Stomach (tissue), 9 donors: ENCODE data around the gene GRIK1. TPM values are rescaled to one million over a fixed set of nuclear protein-coding genes. Genes with fewer than 3 reads are reported as not detected.

ENCODE experiments used
- DNase-seq, 2 donors: peaks; one replicate each; pipeline versions ENCODE4 v3.0.0 to v3.0.0-alpha.2; 2013 to 2019
- H3K27ac ChIP-seq, 5 donors: fragments of 200-600 bp in 4 of 5; sonication (generic) in 4 of 5; one replicate each; pipeline ENCODE4 v1.5.1; 2013 to 2019; ENCODE audit warnings: mild to moderate bottlenecking in 1 of 5, moderate library complexity in 1 of 5
- H3K27me3 ChIP-seq, 3 donors: fragments of 200-600 bp; sonication (generic); one replicate each; pipeline ENCODE4 v1.5.1; 2017 to 2019; ENCODE audit warnings: mixed run types in 1 of 3
- H3K36me3 ChIP-seq, 4 donors: fragments of 200-600 bp; sonication (generic); 1 replicate in 3 of 4; 2 replicates in 1 of 4; pipeline ENCODE4 v1.5.1; 2016 to 2019
- H3K4me1 ChIP-seq, 4 donors: fragments of 200-600 bp; sonication (generic); one replicate each; pipeline ENCODE4 v1.5.1; 2016 to 2019
- H3K4me3 ChIP-seq, 4 donors: fragments of 200-600 bp; sonication (generic) in 3 of 4; one replicate each; pipeline ENCODE4 v1.5.1; 2016 to 2019; ENCODE audit warnings: mild to moderate bottlenecking in 1 of 4
- H3K9me3 ChIP-seq, 4 donors: fragments of 200-600 bp; sonication (generic); one replicate each; pipeline ENCODE4 v1.5.1; 2016 to 2019
- EP300 ChIP-seq: sonication (generic); formaldehyde crosslinking; IDR thresholded peaks from one replicate; pipeline ENCODE4 v1.6.1; 2017; ENCODE audit warnings: antibody characterized with exemption
- POLR2A ChIP-seq, 4 donors: fragments of 450-650 bp; IDR thresholded peaks; one replicate each; pipeline ENCODE4 v1.6.1; 2016; ENCODE audit warnings: antibody characterized with exemption in 4 of 4, control low read depth in 2 of 4, mild to moderate bottlenecking in 1 of 4, moderate library complexity in 1 of 4
- POLR2AphosphoS5 ChIP-seq, 3 donors: sonication (generic); formaldehyde crosslinking; IDR thresholded peaks; one replicate each; pipeline ENCODE4 v1.6.1; 2016; ENCODE audit warnings: antibody characterized with exemption in 3 of 3
- WGBS, 5 donors: extraction: QIAGEN DNeasy Blood & Tissue Kit in 3 of 5; methylation state at CpG; one replicate each; pipeline versions ENCODE4 v1.1.5 to v1.1.7; 2013 to 2018; 5-methylcytosine and 5-hydroxymethylcytosine counted together
- intact Hi-C: fragments of 100-400 bp; cut with DNase I; formaldehyde crosslinking; loops from one replicate; pipeline ENCODE4 v1.15.1; 2023; ENCODE audit warnings: low total_unique reads
- polyA plus RNA-seq, 3 donors: library from polyadenylated mRNA; stranded (reverse); fragments of 200-250 nt; gene quantifications; one replicate each; pipeline ENCODE4 v1.2.3, GENCODE V29; 2013
- total RNA-seq, 5 donors: library from RNA; depleted of rRNA; stranded (reverse); fragments of >200 nt; gene quantifications; one replicate each; pipeline versions ENCODE4 v1.1.0 to v1.2.3, GENCODE V29; 2014 to 2016
- TF ChIP-seq, protein P1 (sequence below), 7 experiments: fragments of 450-650 bp in 4 of 7; fragments of 200-600 bp in 3 of 7; sonication (generic) in 3 of 7; IDR thresholded peaks; one replicate each; pipeline ENCODE4 v1.5.1; 2016 to 2019; ENCODE audit warnings: antibody characterized with exemption in 7 of 7, control low read depth in 2 of 7, mild to moderate bottlenecking in 1 of 7
- donor health status: healthy with polysubstance abuse.
- donor health status: Bipolar disorder and iron deficiency.
- donor health status: healthy.

GRIK1 gene
- total and polyA plus RNA-seq, 8 donors: 0.06 to 1.5 (median 0.66) TPM; not detected in 4

DNA sequence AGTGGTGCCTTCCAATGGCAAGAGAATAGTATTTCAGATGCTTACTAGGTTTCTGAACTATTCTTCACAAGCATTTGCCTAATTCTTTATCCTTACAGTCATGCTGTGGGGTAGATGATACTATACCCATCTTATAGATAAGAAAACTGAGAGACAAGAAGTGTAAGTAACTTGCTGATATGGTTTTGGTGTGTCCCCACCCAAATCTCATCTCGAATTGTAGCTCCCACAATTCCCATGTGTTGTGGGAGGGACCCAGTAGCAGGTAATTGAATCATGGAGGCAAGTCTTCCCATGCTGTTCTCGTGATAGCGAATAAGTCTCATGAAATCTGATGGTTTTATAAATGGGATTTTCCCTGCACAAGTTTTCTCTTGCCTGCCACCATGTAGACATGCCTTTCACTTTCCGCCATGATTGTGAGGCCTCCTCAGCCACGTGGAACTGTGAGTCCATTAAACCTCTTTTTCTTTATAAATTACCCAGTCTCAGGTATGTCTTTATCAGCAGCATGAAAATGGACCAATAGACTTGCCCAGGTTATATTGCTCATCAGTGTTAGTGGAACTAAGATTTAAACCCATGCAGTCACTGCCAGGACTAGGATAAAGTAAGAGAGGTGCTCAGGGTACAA lies 298.7 kb downstream of the GRIK1 start:
- no peak for DNase-seq
- no peaks in the 10 kb centered on the region for H3K36me3 ChIP-seq
- no peaks in the 10 kb centered on the region for H3K4me1 ChIP-seq
- H3K4me3 ChIP-seq: no peak overlapping the region
- H3K27ac ChIP-seq: no peak overlapping the region
- intact Hi-C loops: no loop called here
- H3K9me3 ChIP-seq: no peaks in the 10 kb centered on the region
- 78 to 83% (median 81%) methylated on average over 5 of the region's 5 CpGs for WGBS, 5 donors
- no peaks in the 10 kb centered on the region for H3K27me3 ChIP-seq
- TF ChIP-seq EP300 (no peak), POLR2AphosphoS5 (IDR thresholded peaks at IDR 0.05) (no peak), POLR2A (IDR thresholded peaks at IDR 0.05) (no peak)
- TF ChIP-seq, protein P1, sequence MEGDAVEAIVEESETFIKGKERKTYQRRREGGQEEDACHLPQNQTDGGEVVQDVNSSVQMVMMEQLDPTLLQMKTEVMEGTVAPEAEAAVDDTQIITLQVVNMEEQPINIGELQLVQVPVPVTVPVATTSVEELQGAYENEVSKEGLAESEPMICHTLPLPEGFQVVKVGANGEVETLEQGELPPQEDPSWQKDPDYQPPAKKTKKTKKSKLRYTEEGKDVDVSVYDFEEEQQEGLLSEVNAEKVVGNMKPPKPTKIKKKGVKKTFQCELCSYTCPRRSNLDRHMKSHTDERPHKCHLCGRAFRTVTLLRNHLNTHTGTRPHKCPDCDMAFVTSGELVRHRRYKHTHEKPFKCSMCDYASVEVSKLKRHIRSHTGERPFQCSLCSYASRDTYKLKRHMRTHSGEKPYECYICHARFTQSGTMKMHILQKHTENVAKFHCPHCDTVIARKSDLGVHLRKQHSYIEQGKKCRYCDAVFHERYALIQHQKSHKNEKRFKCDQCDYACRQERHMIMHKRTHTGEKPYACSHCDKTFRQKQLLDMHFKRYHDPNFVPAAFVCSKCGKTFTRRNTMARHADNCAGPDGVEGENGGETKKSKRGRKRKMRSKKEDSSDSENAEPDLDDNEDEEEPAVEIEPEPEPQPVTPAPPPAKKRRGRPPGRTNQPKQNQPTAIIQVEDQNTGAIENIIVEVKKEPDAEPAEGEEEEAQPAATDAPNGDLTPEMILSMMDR (IDR thresholded peaks at IDR 0.05): no peak

DNA sequence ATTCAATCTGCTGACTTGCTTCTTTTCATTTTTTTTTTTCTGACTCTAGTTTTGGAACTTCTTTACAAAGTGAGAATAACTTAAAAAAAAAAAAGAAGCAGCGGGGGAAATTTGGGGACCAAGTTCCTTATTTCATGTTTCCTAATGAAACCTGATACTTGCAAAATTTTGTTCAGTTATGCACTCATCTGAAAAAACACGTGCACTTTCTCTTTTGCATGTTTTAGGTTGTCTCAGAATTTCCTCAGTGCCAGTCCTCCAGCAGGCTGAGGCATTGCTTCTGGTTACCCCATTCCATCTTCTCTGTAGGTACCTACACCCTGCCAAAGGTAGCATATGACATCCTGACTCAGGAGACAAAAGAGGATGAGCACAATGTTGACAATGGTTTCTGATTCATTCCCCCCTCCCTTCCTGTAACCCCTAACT lies 299.7 kb downstream of the GRIK1 start:
- no peak overlapping the region for H3K4me3 ChIP-seq
- no peak for DNase-seq
- H3K27ac ChIP-seq: no peak overlapping the region
- no peaks in the 10 kb centered on the region for H3K9me3 ChIP-seq
- no peaks in the 10 kb centered on the region for H3K4me1 ChIP-seq
- H3K27me3 ChIP-seq: no peaks in the 10 kb centered on the region
- intact Hi-C loops: no loop called here
- TF ChIP-seq POLR2A (IDR thresholded peaks at IDR 0.05): no peak
- TF ChIP-seq, protein P1 (IDR thresholded peaks at IDR 0.05): no peak
- no peak for TF ChIP-seq POLR2AphosphoS5 (IDR thresholded peaks at IDR 0.05)
- TF ChIP-seq EP300: no peak
- H3K36me3 ChIP-seq: no peaks in the 10 kb centered on the region
- 45 to 62% (median 52%) methylated on average over 2 of the region's 2 CpGs for WGBS, 5 donors

DNA sequence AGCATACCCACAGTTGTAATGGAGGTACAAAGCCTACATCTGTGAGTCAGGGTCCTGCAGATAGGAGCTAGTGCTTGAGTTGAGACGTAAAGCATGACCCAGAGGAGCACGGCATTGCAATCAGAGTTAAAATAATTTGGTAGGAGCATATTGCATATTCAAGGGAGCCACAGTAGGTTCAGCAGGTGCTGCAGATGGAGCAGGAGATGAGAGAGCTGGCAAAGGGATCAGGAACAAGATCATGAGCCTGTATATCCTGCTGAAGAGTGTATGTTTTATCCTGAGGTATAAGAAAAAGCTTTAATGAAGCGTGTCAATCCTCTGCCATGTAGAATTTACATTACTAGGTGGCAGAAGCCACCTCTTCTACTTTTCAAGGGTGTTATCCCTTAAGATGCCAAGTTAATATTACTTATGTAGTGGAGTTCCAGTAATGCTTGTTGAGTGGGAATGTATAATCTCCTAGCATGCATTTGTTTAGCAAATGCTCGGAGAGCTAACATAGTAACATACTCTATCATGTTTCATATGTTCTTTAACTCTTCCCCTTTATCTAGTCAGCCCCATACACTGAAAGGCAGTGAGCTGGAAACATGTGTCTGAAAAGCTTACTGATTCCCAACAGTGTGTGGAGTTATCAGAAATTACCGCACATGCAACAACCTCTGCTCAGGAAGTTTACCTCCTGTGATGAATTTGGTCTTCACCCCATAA lies 300.3 kb downstream of the GRIK1 start:
- Histone ChIP-seq H3K4me1 (no peaks in the 10 kb centered on the region), H3K4me3 (no peak overlapping the region), H3K27ac (no peak overlapping the region), H3K27me3 (no peaks in the 10 kb centered on the region), H3K36me3 (no peaks in the 10 kb centered on the region), H3K9me3 (no peaks in the 10 kb centered on the region)
- 72 to 87% (median 81%) methylated on average over 5 of the region's 5 CpGs for whole genome bisulfite sequencing, 5 donors
- DNase-seq: no peak
- TF ChIP-seq POLR2AphosphoS5 (IDR thresholded peaks at IDR 0.05) (no peak), POLR2A (IDR thresholded peaks at IDR 0.05) (no peak), EP300 (no peak)
- TF ChIP-seq, protein P1 (IDR thresholded peaks at IDR 0.05): no peak
- intact Hi-C loops: no loop called here

DNA sequence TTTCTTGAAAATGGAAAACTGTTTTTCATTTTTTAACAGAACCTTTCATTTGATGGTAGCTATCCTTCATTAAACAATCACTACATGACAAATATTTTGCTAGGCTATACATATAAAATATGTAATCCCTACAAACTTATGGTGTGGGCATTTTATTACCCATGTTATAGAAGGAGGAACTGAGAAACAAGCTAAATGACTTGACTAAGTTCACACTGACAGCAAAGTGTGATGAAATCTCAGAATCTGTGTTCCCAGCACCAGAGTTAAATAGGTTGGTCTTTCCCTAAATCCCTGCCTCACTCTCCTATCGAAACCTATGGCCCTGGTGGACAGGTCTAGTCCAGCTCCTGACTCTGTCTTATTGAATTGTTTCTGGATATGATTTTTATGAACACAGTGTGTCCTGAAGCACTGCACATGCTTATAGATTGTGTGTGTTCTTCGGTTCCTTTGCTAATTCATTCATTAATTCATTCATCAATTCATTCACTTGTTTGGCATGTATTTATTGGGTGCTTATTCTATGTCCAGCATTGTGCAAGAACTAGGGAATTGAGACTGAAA lies 301.0 kb downstream of the GRIK1 start:
- H3K27ac ChIP-seq: no peak overlapping the region
- intact Hi-C loops: no loop called here
- 40 to 79% (median 58%) methylated on average over 2 of the region's 2 CpGs for WGBS, 5 donors
- H3K27me3 ChIP-seq: no peaks in the 10 kb centered on the region
- no peak overlapping the region for H3K4me3 ChIP-seq
- no peaks in the 10 kb centered on the region for H3K36me3 ChIP-seq
- no peak for DNase-seq
- H3K4me1 ChIP-seq: no peaks in the 10 kb centered on the region
- H3K9me3 ChIP-seq: no peaks in the 10 kb centered on the region
- TF ChIP-seq, protein P1 (IDR thresholded peaks at IDR 0.05): no peak
- TF ChIP-seq POLR2AphosphoS5 (IDR thresholded peaks at IDR 0.05): no peak
- no peak for TF ChIP-seq POLR2A (IDR thresholded peaks at IDR 0.05)
- no peak for TF ChIP-seq EP300
